Heart left ventricle (tissue), 16 donors: Measurements from ENCODE around the gene PPT1. TPM values are rescaled to one million over a fixed set of nuclear protein-coding genes. Genes with fewer than 3 reads are reported as not detected.
A peak's percentile ranks its signal among the peaks of the same experiment; 100 is the strongest.
"Not testable (repeated sequence)": the region's sequence is repeated elsewhere in the genome, so short reads cannot be mapped to it uniquely, and the experiment has no call there.

ENCODE experiments used
- ATAC-seq, 4 donors: fragments of 200-7000 bp; cut with Tn5 transposase; one replicate each; pipeline ENCODE4 v1.9.1; 2020 to 2022; ENCODE audit warnings: moderate library complexity in 4 of 4, mild to moderate bottlenecking in 3 of 4, moderate number of reproducible peaks in 1 of 4
- DNase-seq, 5 donors: peaks; one replicate each; pipeline ENCODE4 v3.0.0-alpha.2; 2020
- H3K27ac ChIP-seq, 12 donors: fragments of 200-600 bp; sonication (generic) in 4 of 12; one replicate each; pipeline versions ENCODE4 v1.5.0 to v1.8.0; 2016 to 2022; ENCODE audit warnings: mild to moderate bottlenecking in 2 of 12
- H3K27me3 ChIP-seq, 9 donors: fragments of 200-600 bp; sonication (generic) in 2 of 9; one replicate each; pipeline versions ENCODE4 v1.5.1 to v1.8.0; 2016 to 2022; ENCODE audit warnings: mild to moderate bottlenecking in 3 of 9
- H3K36me3 ChIP-seq, 9 donors: fragments of 200-600 bp; sonication (generic) in 2 of 9; one replicate each; pipeline versions ENCODE4 v1.5.0 to v1.8.0; 2018 to 2022; ENCODE audit warnings: mild to moderate bottlenecking in 2 of 9
- H3K4me1 ChIP-seq, 12 donors: fragments of 200-600 bp; sonication (generic) in 4 of 12; one replicate each; pipeline versions ENCODE4 v1.5.0 to v1.8.0; 2016 to 2022; ENCODE audit warnings: mild to moderate bottlenecking in 3 of 12
- H3K4me3 ChIP-seq, 12 donors: fragments of 200-600 bp; sonication (generic) in 4 of 12; one replicate each; pipeline versions ENCODE4 v1.5.0 to v1.8.0; 2017 to 2022; ENCODE audit warnings: mild to moderate bottlenecking in 9 of 12, moderate library complexity in 4 of 12
- H3K9me3 ChIP-seq, 12 donors: fragments of 200-600 bp; sonication (generic) in 4 of 12; one replicate each; pipeline versions ENCODE4 v1.5.0 to v1.8.0; 2016 to 2022; ENCODE audit warnings: mild to moderate bottlenecking in 1 of 12
- POLR2A ChIP-seq, 2 donors: fragments of 450-650 bp; IDR thresholded peaks; one replicate each; pipeline ENCODE4 v1.6.1; 2017; ENCODE audit warnings: antibody characterized with exemption in 2 of 2, mild to moderate bottlenecking in 2 of 2, moderate library complexity in 2 of 2
- WGBS, 4 donors: extraction: QIAGEN DNeasy Blood & Tissue Kit in 2 of 4; methylation state at CpG; one replicate each; pipeline versions ENCODE4 v1.1.5 to v1.1.7; 2013 to 2018; 5-methylcytosine and 5-hydroxymethylcytosine counted together
- intact Hi-C, 10 donors: fragments of 100-400 bp; cut with DNase I; formaldehyde crosslinking; loops; one replicate each; pipeline versions ENCODE4 v1.11.1 to v1.14.2; 2022
- polyA plus RNA-seq, 2 donors: library from polyadenylated mRNA; stranded (reverse); fragments of 200-250 nt; gene quantifications; one replicate each; pipeline ENCODE4 v1.2.3, GENCODE V29; 2013
- total RNA-seq, 9 donors: library from RNA; depleted of rRNA in 2 of 9; stranded (reverse); fragments of >200 nt in 2 of 9; fragmentation: NEBNext Ultra II Directional in 3 of 9; extraction: Animal tissue kit (Norgen Biotek cat#: 25700) in 3 of 9; gene quantifications; one replicate each; pipeline versions ENCODE4 v1.1.0 to v1.2.4, GENCODE V29; 2016 to 2023
- TF ChIP-seq, protein P1 (sequence below), 12 donors: fragments of 200-600 bp; sonication (generic) in 4 of 12; IDR thresholded peaks; one replicate each; pipeline versions ENCODE4 v1.5.0 to v1.8.0; 2018 to 2022; ENCODE audit warnings: antibody characterized with exemption in 12 of 12, mild to moderate bottlenecking in 5 of 12
- donor health status: ischemic (EF 13 %, LVEDD 7.1; RV severe dilation, severe dysfunction).
- donor health status: healthy with polysubstance abuse.
- donor health status: DM: no; HTN: yes; CAD: no.
- donor health status: DM: no; HTN: no; CAD: no.
- donor health status: ischemic (EF 25% LVEDD 6.9; RV normal size, moderate dysfunction).
- donor health status: ischemic (EF 25% LVEDD 5.7; RV mildly dilated, moderate dysfunction).
- donor health status: healthy.
- donor health status: DM: yes; HTN: yes; CAD: no.
- donor health status: ischemic (EF 35%, LVEDD 5.7; RV mildly dilated, moderate dysfunction).
- donor health status: nonischemic (EF 11% LVEDD 7.7; RV severe dilation, severe dysfunction).
- donor health status: DM: yes; HTN: yes; CAD: no.
- donor health status: PGD.
- donor health status: ischemic (EF 29% LVEDD 5.4; RV normal size, mild dysfunction).
- donor health status: nonischemic (EF 23%, LVEDD 6.1; RV moderate dilation, normal function).

The PPT1 gene
- total and polyA plus RNA-seq, 11 donors = 22.8 to 106 (median 38.6) TPM

DNA sequence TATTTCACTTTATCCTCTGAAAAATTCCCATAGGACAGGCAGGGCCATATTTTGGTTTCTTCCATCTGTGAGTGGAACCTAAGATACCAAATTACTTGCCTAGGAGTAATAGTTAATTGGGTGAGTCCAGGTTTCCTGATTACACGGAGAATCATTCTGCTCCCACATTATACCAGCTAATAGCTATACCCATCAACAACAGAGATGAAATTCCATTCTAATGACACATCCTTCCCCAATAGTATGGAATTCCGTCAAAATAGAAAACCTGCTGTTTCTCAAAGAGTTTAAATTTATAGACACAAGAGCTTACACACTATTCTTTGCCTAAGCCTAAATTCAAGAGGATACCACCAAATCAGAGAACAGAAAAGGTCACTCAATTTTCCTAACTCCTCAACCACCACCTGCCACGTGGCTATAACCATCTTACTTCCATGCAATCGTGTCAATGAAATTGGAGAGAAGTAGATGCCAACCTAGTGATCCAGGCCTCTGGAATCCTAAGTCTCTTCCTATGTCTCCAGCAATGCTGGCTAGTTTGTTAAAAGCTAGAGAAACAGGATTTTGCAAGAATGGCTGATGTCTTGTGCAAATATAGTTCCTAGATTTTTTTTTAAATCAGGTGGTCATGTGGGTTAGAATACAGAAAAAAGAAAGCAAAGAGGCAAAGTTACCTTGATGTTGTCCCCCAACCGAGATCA, 6.2 kb downstream of the PPT1 start:
- ATAC-seq = no peak

DNA sequence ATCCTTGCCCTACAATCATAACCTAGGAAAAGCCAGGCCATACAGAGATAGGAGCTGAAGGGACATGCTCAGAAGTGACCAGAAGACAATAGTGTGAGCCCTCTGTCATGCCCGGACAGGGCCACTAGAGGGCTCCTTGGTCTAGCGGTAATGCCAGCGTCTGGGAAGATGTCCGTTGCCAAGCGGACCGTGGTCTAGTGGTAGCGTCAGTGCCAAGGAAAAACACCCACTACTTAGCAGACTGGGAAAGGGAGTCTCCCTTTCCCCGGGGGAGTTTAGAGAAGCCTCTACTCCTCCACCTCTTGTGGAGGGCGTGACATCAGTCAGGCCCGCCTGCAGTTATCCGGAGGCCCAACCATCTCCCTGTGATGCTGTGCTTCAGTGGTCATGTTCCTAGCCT, 12.3 kb downstream of the PPT1 start:
- H3K27ac ChIP-seq, ATAC-seq, H3K27me3 ChIP-seq, H3K9me3 ChIP-seq: not testable (repeated sequence)
- WGBS, 4 donors = 25 to 30% (median 27%) methylated on average over 10 to 11 of the region's 11 CpGs
- TF ChIP-seq, protein P1, sequence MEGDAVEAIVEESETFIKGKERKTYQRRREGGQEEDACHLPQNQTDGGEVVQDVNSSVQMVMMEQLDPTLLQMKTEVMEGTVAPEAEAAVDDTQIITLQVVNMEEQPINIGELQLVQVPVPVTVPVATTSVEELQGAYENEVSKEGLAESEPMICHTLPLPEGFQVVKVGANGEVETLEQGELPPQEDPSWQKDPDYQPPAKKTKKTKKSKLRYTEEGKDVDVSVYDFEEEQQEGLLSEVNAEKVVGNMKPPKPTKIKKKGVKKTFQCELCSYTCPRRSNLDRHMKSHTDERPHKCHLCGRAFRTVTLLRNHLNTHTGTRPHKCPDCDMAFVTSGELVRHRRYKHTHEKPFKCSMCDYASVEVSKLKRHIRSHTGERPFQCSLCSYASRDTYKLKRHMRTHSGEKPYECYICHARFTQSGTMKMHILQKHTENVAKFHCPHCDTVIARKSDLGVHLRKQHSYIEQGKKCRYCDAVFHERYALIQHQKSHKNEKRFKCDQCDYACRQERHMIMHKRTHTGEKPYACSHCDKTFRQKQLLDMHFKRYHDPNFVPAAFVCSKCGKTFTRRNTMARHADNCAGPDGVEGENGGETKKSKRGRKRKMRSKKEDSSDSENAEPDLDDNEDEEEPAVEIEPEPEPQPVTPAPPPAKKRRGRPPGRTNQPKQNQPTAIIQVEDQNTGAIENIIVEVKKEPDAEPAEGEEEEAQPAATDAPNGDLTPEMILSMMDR (IDR thresholded peaks at IDR 0.05) = peak; percentile 64 to 93 (median 78)
- Histone ChIP-seq H3K36me3 (peaks cover 0 to 72% (median 59%) of the 10 kb centered on the region in 9 donors), H3K4me3 (peak overlapping the region in 2 of 12 donors; percentile 16 to 22), H3K4me1 (peaks cover 0 to 34% (median 0%) of the 10 kb centered on the region in 12 donors)
- intact Hi-C loops = loop anchor here in 4 of 10 donors (2.0 to 10.0 kb wide), 4 partner anchors 250 to 318 kb away; no protein-coding TSS in a partner anchor
- DNase-seq = peak; percentile 36 to 80 (median 70)

More for the DNA sequence above, 6.2 kb downstream of the PPT1 start:
- no peaks in the 10 kb centered on the region for H3K27me3 ChIP-seq
- intact Hi-C loops = no loop called here
- no peak overlapping the region for H3K27ac ChIP-seq
- peaks cover 0 to 24% (median 0%) of the 10 kb centered on the region in 12 donors for H3K4me1 ChIP-seq
- TF ChIP-seq POLR2A (IDR thresholded peaks at IDR 0.05) = no peak
- TF ChIP-seq, protein P1 (IDR thresholded peaks at IDR 0.05) = no peak
- no peak for DNase-seq
- WGBS, 4 donors = 87 to 89% (median 88%) methylated on average over 5 of the region's 5 CpGs
- H3K9me3 ChIP-seq = no peaks in the 10 kb centered on the region
- H3K4me3 ChIP-seq = no peak overlapping the region
- peaks cover 0 to 69% (median 63%) of the 10 kb centered on the region in 9 donors for H3K36me3 ChIP-seq

DNA sequence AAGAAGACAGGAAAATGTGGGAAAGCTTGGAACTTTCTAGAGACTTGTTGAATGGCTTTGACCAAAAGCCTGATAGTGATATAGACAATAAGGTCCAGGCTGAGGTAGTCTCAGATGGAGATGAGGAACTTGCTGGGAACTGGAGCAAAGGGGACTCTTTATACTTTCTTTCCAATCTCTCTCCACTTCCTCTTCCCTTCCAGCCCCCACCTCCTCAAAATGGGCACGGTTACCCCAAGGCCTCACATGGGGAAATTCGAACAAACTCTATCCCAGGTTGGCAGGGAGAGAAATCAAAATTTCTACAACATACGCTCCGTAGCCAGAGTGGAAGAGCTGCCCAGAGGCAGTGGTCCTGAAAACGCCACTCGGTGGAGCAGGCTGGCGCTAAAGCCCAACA, 15.2 kb downstream of the PPT1 start:
- peaks cover 0 to 72% (median 56%) of the 10 kb centered on the region in 9 donors for H3K36me3 ChIP-seq
- H3K4me1 ChIP-seq = peaks cover 0 to 58% (median 0%) of the 10 kb centered on the region in 12 donors
- TF ChIP-seq, protein P1 (IDR thresholded peaks at IDR 0.05) = no peak
- WGBS, 4 donors = 65 to 83% (median 74%) methylated on average over 7 of the region's 7 CpGs
- H3K27ac ChIP-seq = peak overlapping the region in 1 of 12 donors; percentile 6
- ATAC-seq (no peak), DNase-seq (no peak)
- intact Hi-C loops = loop anchor here in 3 of 10 donors (2.0 to 10.0 kb wide), 3 partner anchors 253 to 265 kb away; no protein-coding TSS in a partner anchor
- no peaks in the 10 kb centered on the region for H3K9me3 ChIP-seq
- H3K4me3 ChIP-seq = no peak overlapping the region
- no peaks in the 10 kb centered on the region for H3K27me3 ChIP-seq

DNA sequence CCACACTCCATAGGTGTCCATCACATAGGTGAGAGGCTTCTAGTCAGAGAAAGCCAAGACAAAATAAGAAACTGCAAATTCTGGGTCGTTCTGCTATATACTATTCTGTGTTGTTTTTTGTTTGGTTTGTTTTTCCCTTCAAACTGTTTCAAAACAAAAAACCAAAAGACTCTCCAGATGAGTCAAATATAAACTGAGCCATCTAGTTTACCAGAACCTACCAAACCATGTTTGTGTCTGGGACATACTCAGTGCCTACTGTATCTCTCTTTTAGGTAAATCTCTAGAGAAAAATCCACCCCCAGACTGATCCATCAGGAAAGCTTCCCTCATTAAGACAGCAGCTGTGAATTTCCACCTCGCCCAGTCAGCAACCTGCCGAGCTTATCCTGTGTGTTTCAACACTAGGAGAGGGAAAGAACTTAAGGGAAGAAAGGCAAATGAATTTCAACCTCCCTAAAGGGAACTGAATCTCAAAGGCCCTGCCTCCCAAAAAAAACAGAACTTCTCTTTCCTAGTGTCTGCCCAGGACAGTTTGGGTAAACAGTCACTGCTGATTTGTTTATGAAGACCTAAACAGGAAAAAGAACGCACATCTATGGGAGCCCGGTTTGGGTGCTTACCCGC, 17.2 kb downstream of the PPT1 start:
- intact Hi-C loops = loop anchor here in 2 of 10 donors (5.0 to 10.0 kb wide), 2 partner anchors 255 to 263 kb away; no protein-coding TSS in a partner anchor
- no peak for DNase-seq
- Histone ChIP-seq H3K4me1 (peaks cover 0 to 78% (median 0%) of the 10 kb centered on the region in 12 donors), H3K9me3 (no peaks in the 10 kb centered on the region), H3K27ac (peak overlapping the region in 1 of 12 donors; percentile 81), H3K4me3 (no peak overlapping the region), H3K36me3 (peaks cover 0 to 78% (median 62%) of the 10 kb centered on the region in 9 donors), H3K27me3 (no peaks in the 10 kb centered on the region)
- TF ChIP-seq, protein P1 (IDR thresholded peaks at IDR 0.05) = no peak
- TF ChIP-seq POLR2A (IDR thresholded peaks at IDR 0.05) = no peak
- WGBS, 4 donors = 89 to 94% (median 90%) methylated on average over 6 of the region's 6 CpGs
- ATAC-seq = peak in 1 of 4 donors; percentile 27
